Caco-2 (cell line): ENCODE data around the gene CAMKMT. TPM values are rescaled to one million over a fixed set of nuclear protein-coding genes. Genes with fewer than 3 reads are reported as not detected.

Experiments used
- BruUV-seq: library from RNA; stranded (reverse); fragments of 400-500 nt; replicated peaks from 2 replicates; lab custom pipeline; 2021; lab: Mats Ljungman, UMichigan
- CTCF ChIA-PET: fragments of 300-600 bp; sonication (Branson Sonifier 250); formaldehyde crosslinking; loops from one replicate; lab custom pipeline; 2022; ENCODE audit warnings: antibody characterized with exemption; lab: Charles Lee
- POLR2A ChIA-PET: fragments of 300-600 bp; sonication (Branson Sonifier 250); formaldehyde crosslinking; loops from one replicate; lab custom pipeline; 2022; ENCODE audit warnings: antibody characterized with exemption; lab: Charles Lee
- DNase-seq, 2 experiments: peaks; one replicate each; pipeline versions ENCODE4 v3.0.0 to v3.0.0-alpha.2; 2020 to 2022
- H3K27me3 ChIP-seq: replicated peaks from 2 replicates; pipeline ENCODE4 v1.6.0; 2011; ENCODE audit warnings: low read length; ENCODE audit not compliant: control insufficient read depth, insufficient read depth
- H3K36me3 ChIP-seq: 2 replicates; pipeline ENCODE4 v1.5.1; 2011; ENCODE audit warnings: low read length; ENCODE audit not compliant: control insufficient read depth, insufficient read depth
- H3K4me1 ChIP-seq: fragments of 250-450 bp; sonication (Bioruptor Pico); 2 replicates; pipeline ENCODE4 v1.5.1; 2020; ENCODE audit warnings: mild to moderate bottlenecking
- H3K4me3 ChIP-seq: 2 replicates; pipeline ENCODE4 v1.5.1; 2011; ENCODE audit warnings: low read depth, mild to moderate bottlenecking, control low read depth, low read length
- H3K9me3 ChIP-seq: fragments of 250-450 bp; sonication (Bioruptor Pico); 2 replicates; pipeline ENCODE4 v1.5.1; 2020; ENCODE audit warnings: mild to moderate bottlenecking, moderate library complexity
- H3K27ac Mint-ChIP-seq: one replicate; pipeline ENCODE4 v1.8.0; 2022; ENCODE audit warnings: mixed read lengths; ENCODE audit not compliant: unreplicated experiment
- H3K27me3 Mint-ChIP-seq: one replicate; pipeline ENCODE4 v1.8.0; 2022; ENCODE audit warnings: mixed read lengths; ENCODE audit not compliant: insufficient read depth, unreplicated experiment
- H3K36me3 Mint-ChIP-seq: one replicate; pipeline ENCODE4 v1.8.0; 2022; ENCODE audit warnings: mild to moderate bottlenecking, mixed read lengths; ENCODE audit not compliant: insufficient read depth, unreplicated experiment
- H3K4me1 Mint-ChIP-seq: one replicate; pipeline ENCODE4 v1.8.0; 2022; ENCODE audit warnings: low read depth, mixed read lengths; ENCODE audit not compliant: unreplicated experiment
- H3K4me3 Mint-ChIP-seq: one replicate; pipeline ENCODE4 v1.8.0; 2022; ENCODE audit warnings: mild to moderate bottlenecking, moderate library complexity, mixed read lengths; ENCODE audit not compliant: unreplicated experiment
- H3K9me3 Mint-ChIP-seq: one replicate; pipeline ENCODE4 v1.8.0; 2022; ENCODE audit warnings: mixed read lengths; ENCODE audit not compliant: unreplicated experiment
- CTCF ChIP-seq, 2 experiments: fragments of 200-600 bp in 1 of 2; IDR thresholded peaks; 1 replicate in 1 of 2; 2 replicates in 1 of 2; pipeline versions ENCODE4 v1.5.1 to v1.8.0; 2011 to 2022; ENCODE audit warnings: antibody characterized with exemption in 1 of 2, control low read depth in 1 of 2, inconsistent platforms in 1 of 2, low read depth in 1 of 2, low read length in 1 of 2, mild to moderate bottlenecking in 1 of 2, moderate library complexity in 1 of 2; ENCODE audit not compliant: insufficient read depth in 1 of 2, severe bottlenecking in 1 of 2, unreplicated experiment in 1 of 2
- intact Hi-C: fragments of 100-400 bp; cut with micrococcal nuclease; formaldehyde crosslinking; loops from one replicate; pipeline ENCODE4 v1.10.0; 2022; ENCODE audit not compliant: unreplicated experiment
- total RNA-seq: library from RNA; stranded (reverse); gene quantifications from 2 replicates; pipeline ENCODE4 v1.2.3, GENCODE V29; 2022

The CAMKMT gene
- total RNA-seq, 1 experiment from 2014 or later = 25.2 TPM

- Mint-ChIP-seq H3K27me3 (no peaks in the 10 kb centered on the region), H3K4me3 (no peak overlapping the region), H3K27ac (no peak overlapping the region), H3K9me3 (peaks cover 14% of the 10 kb centered on the region), H3K4me1 (peaks cover under 1% of the 10 kb centered on the region), H3K36me3 (no peaks in the 10 kb centered on the region)
- Histone ChIP-seq H3K4me3 (no peak overlapping the region), H3K36me3 (no peaks in the 10 kb centered on the region), H3K9me3 (no peaks in the 10 kb centered on the region), H3K4me1 (no peaks in the 10 kb centered on the region), H3K27me3 (no peaks in the 10 kb centered on the region)
- CTCF ChIA-PET = no interaction called here
- POLR2A ChIA-PET = no interaction called here
- BruUV-seq = no TSS peak
- intact Hi-C loops = loop anchor here (5.0 kb wide), 2 partner anchors 53 to 138 kb away; no protein-coding TSS in a partner anchor
- no peak for TF ChIP-seq CTCF (IDR thresholded peaks at IDR 0.05; ENCODE audit: insufficient read depth in 1 of 2, low read depth in 1 of 2, low read length in 1 of 2, severe bottlenecking in 1 of 2, unreplicated experiment in 1 of 2)
- DNase-seq = no peak
Measured at GRCh38 chr2:44614940-44615339, 253.2 kb downstream of the CAMKMT start.

GRCh38 chr2:44615950-44616518, 254.3 kb downstream of the CAMKMT start:
- Mint-ChIP-seq H3K9me3 (peaks cover 11% of the 10 kb centered on the region), H3K27me3 (no peaks in the 10 kb centered on the region), H3K27ac (no peak overlapping the region), H3K4me1 (peaks cover 8% of the 10 kb centered on the region), H3K4me3 (no peak overlapping the region), H3K36me3 (no peaks in the 10 kb centered on the region)
- ChIA-PET CTCF (no interaction called here), POLR2A (no interaction called here)
- Histone ChIP-seq H3K4me3 (no peak overlapping the region), H3K4me1 (no peaks in the 10 kb centered on the region), H3K9me3 (no peaks in the 10 kb centered on the region), H3K36me3 (no peaks in the 10 kb centered on the region), H3K27me3 (no peaks in the 10 kb centered on the region)
- intact Hi-C loops = loop anchor here (5.0 kb wide), 2 partner anchors 54 to 139 kb away; no protein-coding TSS in a partner anchor
- TF ChIP-seq CTCF (IDR thresholded peaks at IDR 0.05; ENCODE audit: insufficient read depth in 1 of 2, low read depth in 1 of 2, low read length in 1 of 2, severe bottlenecking in 1 of 2, unreplicated experiment in 1 of 2) = no peak
- no TSS peak for BruUV-seq
- no peak for DNase-seq

GRCh38 chr2:44616667-44617155, 255.0 kb downstream of the CAMKMT start:
- no peak for TF ChIP-seq CTCF (IDR thresholded peaks at IDR 0.05; ENCODE audit: insufficient read depth in 1 of 2, low read depth in 1 of 2, low read length in 1 of 2, severe bottlenecking in 1 of 2, unreplicated experiment in 1 of 2)
- BruUV-seq = no TSS peak
- no peaks in the 10 kb centered on the region for H3K4me1 ChIP-seq
- no peak overlapping the region for H3K4me3 Mint-ChIP-seq
- H3K27me3 Mint-ChIP-seq = no peaks in the 10 kb centered on the region
- no peaks in the 10 kb centered on the region for H3K36me3 ChIP-seq
- peaks cover 9% of the 10 kb centered on the region for H3K9me3 Mint-ChIP-seq
- peaks cover 14% of the 10 kb centered on the region for H3K4me1 Mint-ChIP-seq
- no peak for DNase-seq
- CTCF ChIA-PET = no interaction called here
- POLR2A ChIA-PET = no interaction called here
- H3K27ac Mint-ChIP-seq = no peak overlapping the region
- H3K27me3 ChIP-seq = no peaks in the 10 kb centered on the region
- H3K9me3 ChIP-seq = no peaks in the 10 kb centered on the region
- intact Hi-C loops = loop anchor here (5.0 kb wide), 2 partner anchors 54 to 139 kb away; no protein-coding TSS in a partner anchor
- no peaks in the 10 kb centered on the region for H3K36me3 Mint-ChIP-seq
- no peak overlapping the region for H3K4me3 ChIP-seq
